HepG2 (cell line): ENCODE data around the gene CCDC77. TPM values are rescaled to one million over a fixed set of nuclear protein-coding genes. Genes with fewer than 3 reads are reported as not detected.

Source experiments
- ARNT2 ChIP-seq: sonication (generic); formaldehyde crosslinking; IDR thresholded peaks from 2 replicates; pipeline ENCODE4 v1.8.0; 2022; ENCODE audit warnings: mild to moderate bottlenecking, low read depth, missing genetic modification reagents, moderate library complexity
- CEBPG ChIP-seq: IDR thresholded peaks from 2 replicates; pipeline ENCODE4 v1.6.1; 2016
- ELF1 ChIP-seq: sonication (generic); formaldehyde crosslinking; IDR thresholded peaks from 2 replicates; pipeline ENCODE4 v1.4.0; 2020; ENCODE audit warnings: missing genetic modification reagents
- ERF ChIP-seq: IDR thresholded peaks from 2 replicates; pipeline ENCODE4 v1.6.1; 2018; ENCODE audit warnings: missing biosample characterization, missing genetic modification reagents
- FOXM1 ChIP-seq: sonication (generic); formaldehyde crosslinking; IDR thresholded peaks from 2 replicates; pipeline ENCODE4 v1.5.0; 2020; ENCODE audit warnings: missing genetic modification reagents
- HMG20B ChIP-seq: conservative IDR thresholded peaks from 2 replicates; pipeline ENCODE4 v1.6.1; 2016; ENCODE audit warnings: missing genetic modification reagents, missing compliant biosample characterization
- JUND ChIP-seq: sonication (generic); formaldehyde crosslinking; IDR thresholded peaks from 2 replicates; pipeline ENCODE4 v1.8.0; 2022; ENCODE audit warnings: mild to moderate bottlenecking, missing genetic modification reagents
- KAT8 ChIP-seq: IDR thresholded peaks from 2 replicates; pipeline ENCODE4 v1.6.1; 2016; ENCODE audit warnings: missing genetic modification reagents, missing compliant biosample characterization
- MAZ ChIP-seq, 2 experiments: sonication (generic) in 1 of 2; formaldehyde crosslinking in 1 of 2; IDR thresholded peaks; 2 replicates each; pipeline versions ENCODE4 v1.5.0 to v1.6.1; 2012 to 2020; ENCODE audit warnings: low read depth in 2 of 2, mild to moderate bottlenecking in 2 of 2, borderline replicate concordance in 1 of 2, improper control_type of control experiment in 1 of 2, low read length in 1 of 2, missing genetic modification reagents in 1 of 2, moderate library complexity in 1 of 2
- NFE2L1 ChIP-seq: sonication (generic); formaldehyde crosslinking; IDR thresholded peaks from 2 replicates; pipeline ENCODE4 v1.4.0; 2020; ENCODE audit warnings: missing genetic modification reagents, mild to moderate bottlenecking, borderline replicate concordance
- NR2C2 ChIP-seq: sonication (generic); formaldehyde crosslinking; IDR thresholded peaks from 2 replicates; pipeline ENCODE4 v1.4.0; 2020; ENCODE audit warnings: missing genetic modification reagents, mild to moderate bottlenecking, moderate library complexity, borderline replicate concordance
- PCBP2 ChIP-seq: fragments of 200-400 bp; formaldehyde crosslinking; optimal IDR thresholded peaks from 2 replicates; pipeline ENCODE3; 2018; ENCODE audit warnings: low read length, low read depth; ENCODE audit not compliant: poor library complexity, severe bottlenecking
- PLRG1 ChIP-seq: fragments of 450-650 bp; conservative IDR thresholded peaks from 2 replicates; pipeline ENCODE4 v1.6.1; 2016
- RAD21 ChIP-seq: fragments of 450-650 bp; formaldehyde crosslinking; IDR thresholded peaks from 2 replicates; pipeline ENCODE4 v1.5.0; 2020; ENCODE audit warnings: mild to moderate bottlenecking
- ZBTB33 ChIP-seq: sonication (generic); formaldehyde crosslinking; IDR thresholded peaks from 2 replicates; pipeline ENCODE4 v1.4.0; 2020; ENCODE audit warnings: missing genetic modification reagents
- ZNF136 ChIP-seq: sonication (generic); formaldehyde crosslinking; IDR thresholded peaks from 2 replicates; pipeline ENCODE4 v1.8.1; 2022; ENCODE audit warnings: low read depth, mild to moderate bottlenecking, moderate library complexity, missing genetic modification reagents
- ZNF280B ChIP-seq: sonication (generic); formaldehyde crosslinking; IDR thresholded peaks from 2 replicates; pipeline ENCODE4 v1.5.0; 2020; ENCODE audit warnings: missing genetic modification reagents, mild to moderate bottlenecking, borderline replicate concordance
- polyA plus RNA-seq, 8 experiments: library from polyadenylated mRNA; depleted of rRNA in 3 of 8; stranded (reverse) in 7 of 8; unstranded in 1 of 8; fragments of >200 nt; fragmentation: Illumina TruSeq in 4 of 8; extraction: Trizol in 4 of 8; gene quantifications; 2 replicates each; pipeline versions ENCODE4 v1.2.1 to v1.2.3, GENCODE V29; 2011 to 2016; ENCODE audit warnings: low read depth in 4 of 8, missing spikeins in 1 of 8, mixed read lengths in 1 of 8; ENCODE audit not compliant: insufficient read depth in 1 of 8
- total RNA-seq, 5 experiments: library from RNA; depleted of rRNA; stranded (reverse); fragments of >200 nt; fragmentation: Illumina TruSeq; extraction: Trizol; gene quantifications; 2 replicates each; pipeline ENCODE4 v1.2.3, GENCODE V29; 2016; ENCODE audit warnings: low read depth in 1 of 5
- TF ChIP-seq, protein P1 (sequence below): sonication (generic); formaldehyde crosslinking; conservative IDR thresholded peaks from 2 replicates; pipeline ENCODE4 v1.8.0; 2022; ENCODE audit warnings: missing genetic modification reagents
- TF ChIP-seq, protein P2 (sequence below): sonication (generic); formaldehyde crosslinking; IDR thresholded peaks from 2 replicates; pipeline ENCODE4 v1.5.0; 2020; ENCODE audit warnings: mild to moderate bottlenecking, missing genetic modification reagents, moderate library complexity
- TF ChIP-seq, protein P3 (sequence below): sonication (generic); formaldehyde crosslinking; IDR thresholded peaks from 2 replicates; pipeline ENCODE4 v1.4.0; 2020; ENCODE audit warnings: missing genetic modification reagents

Gene CCDC77
- total and polyA plus RNA-seq, 2 of the 13 experiments (the other 11 are each of a cell fraction or from before 2014, with no cell fraction given): 6.4 to 16.4 TPM

DNA sequence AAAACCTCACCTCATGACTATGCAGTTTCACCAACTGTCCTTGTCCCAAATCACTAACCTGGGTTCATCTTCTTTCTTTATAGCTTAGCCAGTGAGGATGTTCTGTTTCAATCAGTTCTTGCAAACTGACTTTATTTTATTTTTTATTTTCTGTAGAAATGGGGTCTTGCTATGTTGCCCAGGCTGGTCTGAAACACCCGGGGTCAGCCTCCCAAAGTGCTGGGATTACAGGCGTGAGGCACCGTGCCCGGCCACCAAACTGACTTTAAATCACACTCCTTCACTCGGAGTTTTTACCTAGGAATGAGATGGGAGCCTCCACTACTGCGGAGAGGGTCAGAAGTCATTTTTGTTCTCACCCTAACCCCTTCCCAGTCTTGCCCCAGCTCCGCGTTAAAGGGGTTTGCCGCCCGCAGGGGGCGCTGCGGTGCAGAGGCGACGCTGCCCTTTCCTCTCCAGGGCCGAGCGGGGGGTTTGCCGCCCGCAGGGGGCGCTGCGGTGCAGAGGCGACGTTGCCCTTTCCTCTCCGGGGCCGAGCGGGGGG, 51.3 kb downstream of the CCDC77 start (continued):
- TF ChIP-seq NR2C2 (CRISPR knock-in tag) (no peak), KAT8 (CRISPR knock-in tag) (0 out of 2 replicates have a peak, but pooled peaks have one; percentile 19), ZNF136 (CRISPR knock-in tag) (no peak), CEBPG (CRISPR knock-in tag) (no peak), PLRG1 (no peak), NFE2L1 (no peak), ARNT2 (CRISPR knock-in tag) (no peak), PCBP2 (no peak), FOXM1 (CRISPR knock-in tag) (no peak), ELF1 (CRISPR knock-in tag) (no peak), HMG20B (CRISPR knock-in tag) (no peak), ERF (CRISPR knock-in tag) (0 out of 2 replicates have a peak, but pooled peaks have one; percentile 10), ZNF280B (CRISPR knock-in tag) (no peak), ZBTB33 (peak; percentile 23; the same call in 1 of the 2 replicates), JUND (CRISPR knock-in tag) (no peak), RAD21 (0 out of 2 replicates have a peak, but pooled peaks have one; percentile 19), MAZ (IDR thresholded peaks at IDR 0.05; ENCODE audit: borderline replicate concordance, low read depth, low read length) (no peak), MAZ (CRISPR knock-in tag; IDR thresholded peaks at IDR 0.05; ENCODE audit: low read depth) (0 out of 2 replicates have a peak, but pooled peaks have one; percentile 39)
- TF ChIP-seq, protein P1, sequence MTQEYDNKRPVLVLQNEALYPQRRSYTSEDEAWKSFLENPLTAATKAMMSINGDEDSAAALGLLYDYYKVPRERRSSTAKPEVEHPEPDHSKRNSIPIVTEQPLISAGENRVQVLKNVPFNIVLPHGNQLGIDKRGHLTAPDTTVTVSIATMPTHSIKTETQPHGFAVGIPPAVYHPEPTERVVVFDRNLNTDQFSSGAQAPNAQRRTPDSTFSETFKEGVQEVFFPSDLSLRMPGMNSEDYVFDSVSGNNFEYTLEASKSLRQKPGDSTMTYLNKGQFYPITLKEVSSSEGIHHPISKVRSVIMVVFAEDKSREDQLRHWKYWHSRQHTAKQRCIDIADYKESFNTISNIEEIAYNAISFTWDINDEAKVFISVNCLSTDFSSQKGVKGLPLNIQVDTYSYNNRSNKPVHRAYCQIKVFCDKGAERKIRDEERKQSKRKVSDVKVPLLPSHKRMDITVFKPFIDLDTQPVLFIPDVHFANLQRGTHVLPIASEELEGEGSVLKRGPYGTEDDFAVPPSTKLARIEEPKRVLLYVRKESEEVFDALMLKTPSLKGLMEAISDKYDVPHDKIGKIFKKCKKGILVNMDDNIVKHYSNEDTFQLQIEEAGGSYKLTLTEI (CRISPR knock-in tag): no peak
- TF ChIP-seq, protein P2, sequence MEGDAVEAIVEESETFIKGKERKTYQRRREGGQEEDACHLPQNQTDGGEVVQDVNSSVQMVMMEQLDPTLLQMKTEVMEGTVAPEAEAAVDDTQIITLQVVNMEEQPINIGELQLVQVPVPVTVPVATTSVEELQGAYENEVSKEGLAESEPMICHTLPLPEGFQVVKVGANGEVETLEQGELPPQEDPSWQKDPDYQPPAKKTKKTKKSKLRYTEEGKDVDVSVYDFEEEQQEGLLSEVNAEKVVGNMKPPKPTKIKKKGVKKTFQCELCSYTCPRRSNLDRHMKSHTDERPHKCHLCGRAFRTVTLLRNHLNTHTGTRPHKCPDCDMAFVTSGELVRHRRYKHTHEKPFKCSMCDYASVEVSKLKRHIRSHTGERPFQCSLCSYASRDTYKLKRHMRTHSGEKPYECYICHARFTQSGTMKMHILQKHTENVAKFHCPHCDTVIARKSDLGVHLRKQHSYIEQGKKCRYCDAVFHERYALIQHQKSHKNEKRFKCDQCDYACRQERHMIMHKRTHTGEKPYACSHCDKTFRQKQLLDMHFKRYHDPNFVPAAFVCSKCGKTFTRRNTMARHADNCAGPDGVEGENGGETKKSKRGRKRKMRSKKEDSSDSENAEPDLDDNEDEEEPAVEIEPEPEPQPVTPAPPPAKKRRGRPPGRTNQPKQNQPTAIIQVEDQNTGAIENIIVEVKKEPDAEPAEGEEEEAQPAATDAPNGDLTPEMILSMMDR (CRISPR knock-in tag): peak; percentile 80
- TF ChIP-seq, protein P3, sequence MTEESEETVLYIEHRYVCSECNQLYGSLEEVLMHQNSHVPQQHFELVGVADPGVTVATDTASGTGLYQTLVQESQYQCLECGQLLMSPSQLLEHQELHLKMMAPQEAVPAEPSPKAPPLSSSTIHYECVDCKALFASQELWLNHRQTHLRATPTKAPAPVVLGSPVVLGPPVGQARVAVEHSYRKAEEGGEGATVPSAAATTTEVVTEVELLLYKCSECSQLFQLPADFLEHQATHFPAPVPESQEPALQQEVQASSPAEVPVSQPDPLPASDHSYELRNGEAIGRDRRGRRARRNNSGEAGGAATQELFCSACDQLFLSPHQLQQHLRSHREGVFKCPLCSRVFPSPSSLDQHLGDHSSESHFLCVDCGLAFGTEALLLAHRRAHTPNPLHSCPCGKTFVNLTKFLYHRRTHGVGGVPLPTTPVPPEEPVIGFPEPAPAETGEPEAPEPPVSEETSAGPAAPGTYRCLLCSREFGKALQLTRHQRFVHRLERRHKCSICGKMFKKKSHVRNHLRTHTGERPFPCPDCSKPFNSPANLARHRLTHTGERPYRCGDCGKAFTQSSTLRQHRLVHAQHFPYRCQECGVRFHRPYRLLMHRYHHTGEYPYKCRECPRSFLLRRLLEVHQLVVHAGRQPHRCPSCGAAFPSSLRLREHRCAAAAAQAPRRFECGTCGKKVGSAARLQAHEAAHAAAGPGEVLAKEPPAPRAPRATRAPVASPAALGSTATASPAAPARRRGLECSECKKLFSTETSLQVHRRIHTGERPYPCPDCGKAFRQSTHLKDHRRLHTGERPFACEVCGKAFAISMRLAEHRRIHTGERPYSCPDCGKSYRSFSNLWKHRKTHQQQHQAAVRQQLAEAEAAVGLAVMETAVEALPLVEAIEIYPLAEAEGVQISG (CRISPR knock-in tag): no peak
